Measurements from ENCODE around the gene CSF1. TPM values are rescaled to one million over a fixed set of nuclear protein-coding genes. Genes with fewer than 3 reads are reported as not detected.
"Not testable (repeated sequence)": the region's sequence is repeated elsewhere in the genome, so short reads cannot be mapped to it uniquely, and the experiment has no call there.

The CSF1 gene
- polyA plus RNA-seq, 1 of the 3 experiments (the other 2 are of a cell fraction) = 31.9 TPM

DNA sequence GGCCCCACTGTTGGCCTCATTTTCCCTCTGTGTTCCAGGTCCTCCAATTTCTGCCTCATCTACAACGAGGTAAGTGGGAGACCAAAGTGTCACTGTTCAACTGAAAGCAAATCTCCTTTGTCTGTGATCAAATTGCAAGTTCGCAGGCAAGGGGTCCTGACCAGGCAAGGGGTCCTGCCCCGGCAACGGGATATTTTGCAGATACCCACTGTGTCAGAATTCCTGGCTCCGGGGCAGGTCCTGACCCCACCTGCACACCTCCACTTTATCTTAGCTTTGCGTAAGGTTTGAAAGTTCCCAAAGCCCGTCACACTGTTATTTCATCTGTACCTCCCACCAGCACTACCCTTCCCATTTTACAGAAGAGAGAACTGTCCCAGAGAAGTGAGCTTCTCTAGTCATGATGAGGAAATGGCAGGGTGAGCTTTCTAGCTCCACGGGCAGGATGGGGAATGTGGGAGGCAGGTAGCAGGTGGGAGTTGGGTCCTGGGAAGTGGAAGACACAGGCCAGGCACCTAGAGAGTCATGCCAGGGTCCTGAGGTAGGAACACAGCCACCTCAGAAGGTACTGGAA, 32.0 kb upstream of the CSF1 start:
- POLR2A ChIA-PET = no interaction called here
- Histone ChIP-seq H2AFZ (ENCODE audit: low read depth) (no peak overlapping the region), H3K4me3 (ENCODE audit: low read depth in 2 of 2, low read length in 1 of 2) (no peak overlapping the region), H3K9me2 (no peaks in the 10 kb centered on the region), H3K9ac (no peak overlapping the region), H4K20me1 (ENCODE audit: insufficient read depth) (no peaks in the 10 kb centered on the region), H3K4me2 (no peak overlapping the region), H3K4me1 (ENCODE audit: control insufficient read depth in 1 of 2, insufficient read depth in 2 of 2, low read depth in 1 of 2, low read length in 1 of 2) (peaks cover 4 to 19% of the 10 kb centered on the region in 2 experiments; a peak in 3 of 4 replicates), H3K9me3 (no peaks in the 10 kb centered on the region), H3K27me3 (ENCODE audit: insufficient read depth) (no peaks in the 10 kb centered on the region), H3K27ac (ENCODE audit: low read depth in 2 of 2, low read length in 1 of 2) (no peak overlapping the region), H3K36me3 (replicated peaks in 1 of 2; ENCODE audit: control insufficient read depth in 1 of 2, insufficient read depth in 2 of 2, low read length in 1 of 2) (no peaks in the 10 kb centered on the region), H3F3A (replicated peaks; ENCODE audit: insufficient read depth) (no peaks in the 10 kb centered on the region), H3K79me2 (ENCODE audit: insufficient read depth) (no peaks in the 10 kb centered on the region)
- no peak for DNase-seq
- CTCF ChIA-PET = no interaction called here
- WGBS (ENCODE audit: low lambda C conversion rate) = 91% methylated on average over 8 of the region's 8 CpGs
- TF ChIP-seq, protein P1, sequence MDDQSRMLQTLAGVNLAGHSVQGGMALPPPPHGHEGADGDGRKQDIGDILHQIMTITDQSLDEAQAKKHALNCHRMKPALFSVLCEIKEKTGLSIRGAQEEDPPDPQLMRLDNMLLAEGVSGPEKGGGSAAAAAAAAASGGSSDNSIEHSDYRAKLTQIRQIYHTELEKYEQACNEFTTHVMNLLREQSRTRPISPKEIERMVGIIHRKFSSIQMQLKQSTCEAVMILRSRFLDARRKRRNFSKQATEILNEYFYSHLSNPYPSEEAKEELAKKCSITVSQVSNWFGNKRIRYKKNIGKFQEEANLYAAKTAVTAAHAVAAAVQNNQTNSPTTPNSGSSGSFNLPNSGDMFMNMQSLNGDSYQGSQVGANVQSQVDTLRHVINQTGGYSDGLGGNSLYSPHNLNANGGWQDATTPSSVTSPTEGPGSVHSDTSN (IDR thresholded peaks at IDR 0.05) = no peak
- TF ChIP-seq GATA2 (CRISPR knock-in tag; IDR thresholded peaks at IDR 0.05) (no peak), GABPA (IDR thresholded peaks at IDR 0.05; ENCODE audit: low read depth) (no peak), RXRA (IDR thresholded peaks at IDR 0.05; ENCODE audit: borderline replicate concordance, low read depth) (no peak), RAD21 (IDR thresholded peaks at IDR 0.05; ENCODE audit: low read length) (no peak), ELF1 (IDR thresholded peaks at IDR 0.05) (no peak), POLR2AphosphoS5 (IDR thresholded peaks at IDR 0.05; ENCODE audit: low read depth, low read length) (no peak), MEF2A (IDR thresholded peaks at IDR 0.05; ENCODE audit: borderline replicate concordance, low read depth) (no peak), FOXJ3 (CRISPR knock-in tag; IDR thresholded peaks at IDR 0.05) (no peak), YY1 (IDR thresholded peaks at IDR 0.05; ENCODE audit: low read depth) (no peak)
- TF ChIP-seq, protein P2, sequence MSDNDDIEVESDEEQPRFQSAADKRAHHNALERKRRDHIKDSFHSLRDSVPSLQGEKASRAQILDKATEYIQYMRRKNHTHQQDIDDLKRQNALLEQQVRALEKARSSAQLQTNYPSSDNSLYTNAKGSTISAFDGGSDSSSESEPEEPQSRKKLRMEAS (IDR thresholded peaks at IDR 0.05; ENCODE audit: low read depth) = no peak
- TF ChIP-seq, protein P3, sequence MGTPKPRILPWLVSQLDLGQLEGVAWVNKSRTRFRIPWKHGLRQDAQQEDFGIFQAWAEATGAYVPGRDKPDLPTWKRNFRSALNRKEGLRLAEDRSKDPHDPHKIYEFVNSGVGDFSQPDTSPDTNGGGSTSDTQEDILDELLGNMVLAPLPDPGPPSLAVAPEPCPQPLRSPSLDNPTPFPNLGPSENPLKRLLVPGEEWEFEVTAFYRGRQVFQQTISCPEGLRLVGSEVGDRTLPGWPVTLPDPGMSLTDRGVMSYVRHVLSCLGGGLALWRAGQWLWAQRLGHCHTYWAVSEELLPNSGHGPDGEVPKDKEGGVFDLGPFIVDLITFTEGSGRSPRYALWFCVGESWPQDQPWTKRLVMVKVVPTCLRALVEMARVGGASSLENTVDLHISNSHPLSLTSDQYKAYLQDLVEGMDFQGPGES (IDR thresholded peaks at IDR 0.05; ENCODE audit: low read depth, low read length) = no peak

DNA sequence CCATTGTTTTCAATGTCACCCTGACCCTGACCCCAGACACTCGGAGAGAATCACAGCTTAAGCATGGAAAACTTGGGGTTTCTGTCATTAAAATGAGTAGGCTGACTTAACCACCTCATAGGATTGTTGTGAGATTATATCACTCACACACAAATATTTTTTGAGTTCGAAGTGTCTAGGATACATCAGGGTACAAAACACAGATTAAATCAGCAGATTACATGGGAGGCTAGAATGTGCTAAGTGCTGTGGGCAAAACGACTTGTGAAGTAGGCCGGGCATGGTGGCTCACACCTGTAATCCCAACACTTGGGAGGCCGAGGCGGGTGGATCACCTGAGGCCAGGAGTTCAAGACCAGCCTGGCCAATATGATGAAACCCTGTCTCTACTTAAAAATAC, 31.3 kb upstream of the CSF1 start:
- H3K9me3 ChIP-seq; H3F3A ChIP-seq (replicated peaks; ENCODE audit: insufficient read depth); H3K27ac ChIP-seq (ENCODE audit: low read depth in 2 of 2, low read length in 1 of 2); H3K27me3 ChIP-seq (ENCODE audit: insufficient read depth); H3K9me2 ChIP-seq; H3K36me3 ChIP-seq (replicated peaks in 1 of 2; ENCODE audit: control insufficient read depth in 1 of 2, insufficient read depth in 2 of 2, low read length in 1 of 2); H2AFZ ChIP-seq (ENCODE audit: low read depth); POLR2A ChIA-PET; H3K79me2 ChIP-seq (ENCODE audit: insufficient read depth); DNase-seq; H4K20me1 ChIP-seq (ENCODE audit: insufficient read depth); H3K9ac ChIP-seq; CTCF ChIA-PET; H3K4me3 ChIP-seq (ENCODE audit: low read depth in 2 of 2, low read length in 1 of 2); H3K4me2 ChIP-seq: not testable (repeated sequence)
- H3K4me1 ChIP-seq (ENCODE audit: control insufficient read depth in 1 of 2, insufficient read depth in 2 of 2, low read depth in 1 of 2, low read length in 1 of 2) = peaks cover 4 to 16% of the 10 kb centered on the region in 2 experiments; a peak in 3 of 4 replicates
- WGBS (ENCODE audit: low lambda C conversion rate) = 89% methylated on average over 5 of the region's 6 CpGs

All from SK-N-SH (cell line).